HG03558 (cell line): ENCODE results near the gene TIMP4.

Experiments
- ATAC-seq: cut with Tn5 transposase; IDR thresholded peaks from one replicate; pipeline ENCODE4 v1.9.1; 2021; ENCODE audit warnings: moderate number of reproducible peaks; ENCODE audit not compliant: unreplicated experiment; ENCODE audit errors: extremely low read depth

TIMP4 gene

DNA sequence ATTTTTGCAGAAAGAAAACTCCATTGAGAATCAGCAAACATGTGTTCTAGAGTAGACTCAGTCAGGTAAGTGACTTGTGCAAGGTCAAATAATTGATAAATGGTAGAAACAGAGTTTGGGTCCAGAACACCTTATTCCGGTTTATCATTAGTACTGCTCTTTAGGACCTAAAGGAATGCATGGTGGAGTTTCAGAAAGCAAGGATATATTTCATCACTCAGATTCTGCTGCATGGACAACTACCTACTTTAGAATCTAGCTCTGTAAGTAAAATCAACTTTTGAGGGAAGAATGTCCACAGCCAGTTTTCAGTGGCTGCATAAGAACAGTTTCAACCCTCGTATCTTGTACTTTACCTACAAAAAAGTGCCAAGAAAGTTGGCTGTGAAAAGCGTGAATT is 43.6 kb downstream of the TIMP4 start:
- no peak for ATAC-seq

DNA sequence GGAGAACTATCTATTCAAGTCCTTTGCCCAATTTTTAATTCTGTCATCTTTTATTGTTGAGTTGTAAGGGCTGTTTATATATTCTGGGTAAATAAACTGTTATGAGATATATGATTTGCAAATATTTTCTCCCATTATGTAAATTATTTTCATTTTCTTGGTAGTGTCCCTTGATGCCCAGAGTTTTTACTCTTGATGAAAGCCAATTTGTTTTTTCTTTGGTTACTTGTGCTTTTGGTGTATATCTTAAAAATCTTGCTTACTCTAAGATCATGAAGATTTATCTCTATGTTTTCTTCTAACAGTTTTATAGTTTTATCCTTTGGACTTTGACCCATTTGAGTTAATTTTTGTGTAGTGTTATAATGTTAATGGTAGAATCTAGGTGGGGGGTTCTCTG is 44.5 kb downstream of the TIMP4 start:
- no peak for ATAC-seq

DNA sequence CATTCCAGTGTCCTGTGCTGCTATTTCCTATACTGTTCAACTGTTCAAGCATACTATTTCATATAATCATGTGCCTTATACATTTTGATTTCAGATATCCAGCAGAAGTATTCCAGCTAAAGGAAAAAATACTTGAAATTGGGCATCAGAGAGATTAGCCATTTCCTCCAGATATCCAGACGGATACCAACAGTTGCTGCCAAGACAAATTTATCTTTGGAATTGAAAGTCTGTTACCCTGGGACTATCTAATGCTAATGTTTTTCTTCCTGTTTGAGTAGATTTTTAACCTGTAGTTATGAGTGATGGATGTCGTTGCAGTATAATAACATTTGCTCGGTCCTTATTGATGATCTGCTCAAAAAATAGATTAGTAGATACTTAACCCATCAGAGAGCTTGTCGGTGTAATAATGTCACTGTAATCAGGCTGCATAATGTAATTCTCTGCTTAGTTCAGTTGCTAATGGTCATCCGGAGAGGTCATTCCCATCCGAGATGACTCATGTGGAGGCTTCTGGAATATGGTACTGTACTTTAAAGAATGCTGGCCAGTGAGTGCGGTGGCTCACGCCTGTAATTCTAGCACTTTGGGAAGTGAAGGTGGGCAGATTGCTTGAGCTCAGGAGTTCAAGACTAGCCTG is 51.5 kb downstream of the TIMP4 start:
- no peak for ATAC-seq
